HL-60/S4 (cell line): Measurements from ENCODE around the gene SSH2.

Experiments
- in situ Hi-C: fragments of 300-500 bp; cut with MboI; formaldehyde crosslinking; loops from 2 replicates; pipeline ENCODE4 v1.14.3; 2022; ENCODE audit warnings: low sequenced_read_pairs

SSH2 gene

GRCh38 chr17:29615492-29616299 lies 314.3 kb downstream of the SSH2 start:
- in situ Hi-C loops: no loop called here

DNA sequence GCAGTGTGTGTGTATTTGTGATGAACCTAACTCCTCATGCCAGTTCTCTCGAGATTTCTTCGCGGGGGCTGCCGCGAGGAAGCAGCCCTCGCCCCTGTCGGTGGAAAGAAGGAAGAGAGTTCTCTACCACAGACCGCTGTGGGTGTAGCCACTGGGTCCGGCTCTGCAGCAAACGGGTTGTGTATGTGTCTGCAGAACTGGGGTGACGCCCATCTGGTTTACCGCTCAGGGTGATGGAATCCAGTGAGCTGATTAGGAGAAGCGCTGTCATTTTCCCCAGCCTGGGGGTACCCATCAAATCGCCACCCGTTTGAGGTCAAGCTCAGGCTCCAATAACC lies 315.0 kb downstream of the SSH2 start:
- in situ Hi-C loops: no loop called here

DNA sequence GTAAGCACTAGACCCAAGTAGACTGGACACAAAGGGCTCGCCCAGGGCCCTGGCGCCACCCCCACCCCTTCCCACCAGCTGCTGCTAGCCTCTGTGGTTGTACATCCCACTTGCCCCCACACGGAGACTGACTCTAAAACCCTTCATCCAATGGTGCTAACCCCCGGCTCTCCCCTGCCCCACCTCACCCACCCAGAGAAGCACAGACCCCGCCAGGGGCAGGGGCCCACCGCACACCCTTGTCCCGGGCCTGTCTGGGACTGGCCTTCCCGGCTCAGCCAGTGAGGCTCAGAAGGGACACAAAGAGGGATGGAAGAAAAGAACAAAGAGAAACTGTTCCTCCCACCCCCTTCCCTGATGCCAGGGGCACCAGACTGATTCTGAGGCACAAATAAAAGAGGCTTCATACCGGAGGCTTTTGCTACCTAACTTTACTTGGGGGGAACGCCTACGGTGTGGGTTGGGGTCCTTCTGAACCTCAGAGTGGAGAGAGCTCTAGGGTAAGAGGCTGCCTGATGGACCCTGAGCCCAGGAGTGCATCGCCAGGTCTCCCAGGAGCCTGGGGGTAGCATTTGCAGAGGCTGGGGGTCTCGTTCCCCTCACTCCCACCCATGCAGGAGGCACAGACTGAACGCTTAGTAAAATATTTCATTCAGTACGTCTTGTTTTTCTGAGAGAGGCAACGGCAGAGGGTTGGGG lies 315.5 kb downstream of the SSH2 start:
- in situ Hi-C loops: no loop called here

GRCh38 chr17:29613856-29614255 lies 316.2 kb downstream of the SSH2 start:
- in situ Hi-C loops: no loop called here

DNA sequence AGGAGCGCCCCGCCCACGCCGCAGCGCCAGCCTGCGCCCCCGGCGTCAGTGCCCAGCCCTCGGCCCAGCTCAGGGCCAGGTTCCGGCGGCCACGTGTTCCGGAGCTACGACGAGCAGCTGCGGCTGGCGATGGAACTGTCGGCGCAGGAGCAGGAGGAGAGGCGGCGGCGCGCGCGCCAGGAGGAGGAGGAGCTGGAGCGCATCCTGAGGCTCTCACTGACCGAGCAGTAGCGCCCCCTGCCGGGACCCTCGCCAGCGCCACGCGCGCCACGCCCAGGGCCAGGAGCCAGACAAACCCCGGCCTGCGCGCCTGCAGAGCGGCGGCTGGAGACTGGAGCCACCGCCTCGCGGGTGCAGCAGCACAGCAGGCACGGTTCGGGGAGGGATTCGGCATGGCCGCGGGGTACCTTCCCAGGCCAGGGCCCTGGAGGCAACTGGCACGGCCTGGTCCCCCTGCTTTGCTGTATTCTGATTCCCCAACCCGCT lies 316.6 kb downstream of the SSH2 start:
- in situ Hi-C loops: no loop called here

DNA sequence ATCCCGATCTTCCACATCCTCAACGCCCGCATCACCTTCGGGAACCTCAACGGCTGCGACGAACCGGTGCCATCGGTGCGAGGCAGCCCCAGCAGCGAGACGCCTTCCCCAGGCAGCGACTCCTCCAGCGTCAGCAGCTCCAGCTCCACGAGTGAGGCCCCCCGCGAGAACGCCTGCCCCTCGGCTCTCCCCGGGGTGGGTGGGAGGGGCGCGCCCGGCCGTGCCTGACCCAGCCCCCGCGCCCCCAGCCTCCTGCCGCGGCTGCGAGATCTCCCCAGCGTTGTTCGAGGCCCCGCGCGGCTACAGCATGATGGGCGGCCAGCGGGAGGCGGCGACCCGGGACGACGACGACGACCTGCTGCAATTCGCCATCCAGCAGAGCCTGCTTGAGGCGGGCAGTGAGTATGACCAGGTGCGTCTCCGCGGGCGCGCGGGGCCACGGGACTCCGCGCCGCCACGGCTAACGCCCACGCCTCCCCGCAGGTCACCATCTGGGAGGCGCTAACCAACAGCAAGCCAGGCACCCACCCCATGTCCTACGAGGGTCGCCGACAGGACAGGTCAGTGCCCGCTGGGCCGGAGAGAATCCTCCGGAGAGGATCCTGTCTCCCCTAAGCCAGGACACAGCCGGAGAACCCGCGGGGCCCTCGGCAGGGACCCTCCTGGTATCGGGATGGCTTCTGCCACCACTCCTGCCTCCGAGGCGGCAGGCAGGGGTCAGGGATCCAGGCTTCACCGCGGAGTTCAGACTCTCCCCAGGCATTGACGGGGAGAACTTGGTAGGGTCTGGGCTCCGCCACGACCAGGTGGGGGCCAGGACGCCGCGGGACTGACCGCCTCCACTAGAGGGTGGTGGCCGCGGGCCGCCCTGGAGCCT lies 317.4 kb downstream of the SSH2 start:
- in situ Hi-C loops: no loop called here

- in situ Hi-C loops: no loop called here
Measured at GRCh38 chr17:29612094-29612403, 318.0 kb downstream of the SSH2 start.

GRCh38 chr17:29611351-29612093 lies 318.5 kb downstream of the SSH2 start:
- in situ Hi-C loops: no loop called here

GRCh38 chr17:29610395-29610794 lies 319.6 kb downstream of the SSH2 start:
- in situ Hi-C loops: no loop called here

GRCh38 chr17:29608986-29609385 lies 321.0 kb downstream of the SSH2 start:
- in situ Hi-C loops: no loop called here

DNA sequence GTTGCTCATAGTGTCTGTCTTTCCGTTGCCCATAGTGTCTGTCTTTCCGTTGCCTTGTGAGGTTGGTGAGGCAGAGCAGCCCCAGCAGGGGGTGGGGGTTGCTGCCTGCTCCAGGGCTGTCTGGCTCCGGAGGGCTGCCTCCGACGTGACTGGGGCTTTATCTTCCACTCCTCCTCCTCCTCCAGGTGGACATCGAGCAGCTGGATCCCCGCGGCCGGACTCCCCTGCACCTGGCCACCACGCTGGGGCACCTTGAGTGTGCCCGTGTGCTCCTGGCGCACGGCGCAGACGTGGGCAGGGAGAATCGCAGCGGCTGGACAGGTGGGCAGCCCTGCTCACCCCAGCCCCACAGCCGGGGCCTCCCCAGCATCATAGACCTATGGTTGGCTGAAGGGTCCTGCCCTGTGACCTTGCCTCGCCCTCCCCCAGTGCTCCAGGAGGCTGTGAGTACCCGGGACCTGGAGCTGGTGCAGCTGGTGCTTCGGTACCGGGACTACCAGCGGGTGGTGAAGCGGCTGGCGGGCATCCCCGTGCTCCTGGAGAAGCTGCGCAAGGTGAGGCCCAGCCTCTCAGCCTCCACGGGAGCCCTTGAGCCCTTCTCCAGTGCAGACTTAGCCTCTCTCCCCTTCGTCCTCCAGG lies 322.4 kb downstream of the SSH2 start:
- in situ Hi-C loops: no loop called here

GRCh38 chr17:29603109-29603674 lies 326.8 kb downstream of the SSH2 start:
- in situ Hi-C loops: no loop called here

DNA sequence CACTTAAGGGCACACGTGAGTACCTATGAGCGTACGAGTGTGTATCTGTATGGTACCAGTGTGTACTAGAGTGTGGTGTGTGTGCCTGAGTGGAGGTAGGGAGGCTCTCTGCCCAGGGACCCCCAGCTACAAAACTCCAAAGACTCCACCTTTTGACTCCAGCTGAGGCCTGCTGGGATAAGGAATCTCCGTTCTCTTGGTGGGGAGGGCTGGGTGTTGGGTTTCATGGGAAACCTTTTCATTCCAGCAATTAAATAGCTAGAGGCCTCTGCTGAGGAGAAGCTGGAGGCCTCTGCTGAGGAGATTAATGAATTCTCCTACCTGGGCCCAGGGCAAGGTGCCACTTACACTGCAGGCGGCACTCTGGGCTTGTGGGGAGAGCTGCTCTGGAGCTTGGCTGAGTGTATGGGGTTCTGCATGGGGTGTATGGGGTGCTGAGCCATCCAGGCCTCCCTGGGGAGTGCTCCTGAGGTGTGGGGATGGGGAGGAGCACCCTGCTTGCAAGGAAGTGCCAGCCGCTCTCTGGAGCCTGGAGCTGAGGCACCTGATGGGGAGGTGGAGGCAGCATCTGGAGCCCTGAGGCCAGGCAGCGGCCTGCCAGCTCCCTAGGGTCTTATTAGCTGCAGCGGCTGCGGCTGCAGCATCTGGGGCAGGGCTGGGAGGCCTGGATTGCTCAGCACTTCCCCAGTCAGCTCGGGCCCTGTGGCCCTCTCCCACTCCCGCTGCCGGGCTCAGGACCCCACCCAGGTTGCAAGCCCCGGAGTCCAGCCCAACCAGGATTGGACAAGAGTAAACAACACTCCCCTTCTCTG lies 332.5 kb downstream of the SSH2 start:
- in situ Hi-C loops: no loop called here

- in situ Hi-C loops: no loop called here
Measured at GRCh38 chr17:29596811-29597210, 333.2 kb downstream of the SSH2 start.

DNA sequence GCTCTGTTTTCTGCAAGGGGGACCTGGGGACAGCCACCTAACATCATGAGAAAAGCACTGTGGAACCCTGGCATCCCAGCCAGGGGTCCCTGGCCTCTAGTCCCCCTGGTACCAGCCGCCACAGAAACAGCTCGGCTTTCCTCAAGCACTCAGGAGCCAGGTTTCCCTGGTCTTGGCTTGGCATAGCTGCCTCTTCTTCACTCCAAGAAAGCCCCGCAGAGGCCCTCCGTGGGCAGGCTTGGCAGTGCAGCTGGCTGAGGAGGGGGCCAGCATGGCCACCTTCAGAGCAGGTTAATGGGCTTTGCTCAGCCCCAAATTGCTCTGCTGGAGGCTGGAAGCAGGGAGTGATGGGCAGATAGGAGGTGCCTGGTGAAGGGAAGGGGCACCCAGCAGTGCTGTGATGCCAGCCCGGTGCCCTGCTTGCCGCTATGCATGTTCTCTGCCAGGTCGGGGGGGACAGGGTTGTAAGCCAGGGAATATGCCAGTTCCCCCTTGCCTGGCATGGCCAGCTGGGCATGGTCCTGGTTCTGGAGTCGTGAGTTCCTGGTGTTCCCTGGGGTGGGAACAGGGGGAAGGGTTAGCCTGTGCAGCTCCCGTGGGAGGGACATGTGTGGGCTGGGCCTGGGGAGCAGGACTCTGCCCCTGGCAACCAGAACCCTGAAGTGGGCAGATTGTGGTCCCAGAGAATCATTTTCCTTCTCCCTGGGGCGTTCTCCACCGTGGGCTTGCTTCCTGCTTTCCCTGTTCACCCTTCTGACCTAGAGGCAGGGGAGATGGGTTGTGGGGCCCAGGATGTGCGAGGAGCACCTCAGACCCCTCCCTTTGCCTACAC lies 333.9 kb downstream of the SSH2 start:
- in situ Hi-C loops: no loop called here

DNA sequence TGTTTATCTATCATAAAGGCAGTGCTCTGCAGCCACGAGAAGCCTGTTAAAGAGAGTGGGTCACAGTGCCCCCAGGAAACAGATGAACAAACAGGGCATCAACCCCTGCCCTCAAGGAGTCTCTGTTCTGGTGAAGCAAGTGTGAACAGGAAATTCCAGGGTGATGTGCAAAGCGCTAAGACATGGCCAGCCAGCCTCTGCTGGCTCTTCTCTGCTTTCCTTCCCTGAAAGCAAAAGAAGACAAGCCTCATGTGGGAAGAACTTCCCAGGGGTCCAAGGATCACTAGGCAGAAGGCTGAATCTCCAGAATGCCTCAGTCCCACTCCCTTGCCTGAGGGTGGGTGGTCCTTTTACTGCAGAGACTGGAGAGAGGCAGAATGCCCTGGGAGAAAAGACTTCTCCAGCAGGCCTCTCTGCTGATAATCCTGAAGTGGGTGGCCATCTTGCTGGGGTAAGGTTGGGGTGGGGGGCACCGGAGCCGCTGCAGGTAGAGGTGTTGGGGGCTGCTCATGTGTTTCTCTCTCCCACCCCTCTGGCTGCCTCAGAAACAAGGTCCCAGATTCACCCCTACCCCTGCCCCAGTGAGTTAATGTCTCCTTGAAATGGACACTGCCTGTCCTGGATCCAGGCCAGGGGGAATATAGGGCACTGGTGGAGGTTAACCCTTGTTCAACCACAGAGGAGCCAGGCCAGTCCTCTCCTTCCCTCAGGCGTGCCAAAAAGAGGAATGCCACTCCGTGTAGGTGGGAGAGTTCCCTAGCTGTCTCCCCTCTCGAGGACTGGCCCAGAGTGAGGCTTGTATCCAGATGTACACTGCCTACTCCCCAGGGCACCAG lies 334.7 kb downstream of the SSH2 start:
- in situ Hi-C loops: no loop called here

GRCh38 chr17:29594519-29595090 lies 335.4 kb downstream of the SSH2 start:
- in situ Hi-C loops: no loop called here
